ENCODE data around the gene FAT1. TPM values are rescaled to one million over a fixed set of nuclear protein-coding genes. Genes with fewer than 3 reads are reported as not detected.

FAT1 gene
- total RNA-seq, 4 donors from 2014 or later, result 51.3 to 114 (median 72.2) TPM

- no peak overlapping the region for H3K4me3 ChIP-seq (ENCODE audit: low read depth, poor library complexity, severe bottlenecking)
- no peak for DNase-seq (ENCODE audit: low spot score in 2 of 2)
- no peak for TF ChIP-seq POLR2A (IDR thresholded peaks at IDR 0.05)
- TF ChIP-seq, protein P1, sequence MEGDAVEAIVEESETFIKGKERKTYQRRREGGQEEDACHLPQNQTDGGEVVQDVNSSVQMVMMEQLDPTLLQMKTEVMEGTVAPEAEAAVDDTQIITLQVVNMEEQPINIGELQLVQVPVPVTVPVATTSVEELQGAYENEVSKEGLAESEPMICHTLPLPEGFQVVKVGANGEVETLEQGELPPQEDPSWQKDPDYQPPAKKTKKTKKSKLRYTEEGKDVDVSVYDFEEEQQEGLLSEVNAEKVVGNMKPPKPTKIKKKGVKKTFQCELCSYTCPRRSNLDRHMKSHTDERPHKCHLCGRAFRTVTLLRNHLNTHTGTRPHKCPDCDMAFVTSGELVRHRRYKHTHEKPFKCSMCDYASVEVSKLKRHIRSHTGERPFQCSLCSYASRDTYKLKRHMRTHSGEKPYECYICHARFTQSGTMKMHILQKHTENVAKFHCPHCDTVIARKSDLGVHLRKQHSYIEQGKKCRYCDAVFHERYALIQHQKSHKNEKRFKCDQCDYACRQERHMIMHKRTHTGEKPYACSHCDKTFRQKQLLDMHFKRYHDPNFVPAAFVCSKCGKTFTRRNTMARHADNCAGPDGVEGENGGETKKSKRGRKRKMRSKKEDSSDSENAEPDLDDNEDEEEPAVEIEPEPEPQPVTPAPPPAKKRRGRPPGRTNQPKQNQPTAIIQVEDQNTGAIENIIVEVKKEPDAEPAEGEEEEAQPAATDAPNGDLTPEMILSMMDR (IDR thresholded peaks at IDR 0.05), result no peak
- intact Hi-C loops (cut with DNase I; ENCODE audit: low total_unique reads), result no loop called here
- WGBS, 2 donors, result 74 to 82% methylated on average over 11 to 12 of the region's 12 CpGs
These were observed 35.3 kb downstream of the FAT1 start for GRCh38 chr4:186688150-186688943.

GRCh38 chr4:186687265-186687664 is 36.4 kb downstream of the FAT1 start:
- TF ChIP-seq, protein P1 (IDR thresholded peaks at IDR 0.05), result no peak
- TF ChIP-seq POLR2A (IDR thresholded peaks at IDR 0.05), result no peak
- intact Hi-C loops (cut with DNase I; ENCODE audit: low total_unique reads), result no loop called here
- H3K4me3 ChIP-seq (ENCODE audit: low read depth, poor library complexity, severe bottlenecking), result no peak overlapping the region
- 86 to 90% methylated on average over 3 of the region's 3 CpGs for WGBS, 2 donors
- DNase-seq (ENCODE audit: low spot score in 2 of 2), result no peak

GRCh38 chr4:186685767-186686183 is 37.9 kb downstream of the FAT1 start:
- TF ChIP-seq POLR2A (IDR thresholded peaks at IDR 0.05), result no peak
- TF ChIP-seq, protein P1 (IDR thresholded peaks at IDR 0.05), result no peak
- no peak overlapping the region for H3K4me3 ChIP-seq (ENCODE audit: low read depth, poor library complexity, severe bottlenecking)
- no peak for DNase-seq (ENCODE audit: low spot score in 2 of 2)
- 70 to 90% methylated on average over 2 of the region's 2 CpGs for WGBS, 2 donors
- intact Hi-C loops (cut with DNase I; ENCODE audit: low total_unique reads), result no loop called here

GRCh38 chr4:186684889-186685309 is 38.8 kb downstream of the FAT1 start:
- H3K4me3 ChIP-seq (ENCODE audit: low read depth, poor library complexity, severe bottlenecking), result no peak overlapping the region
- 81 to 84% methylated on average over 5 of the region's 5 CpGs for WGBS, 2 donors
- TF ChIP-seq, protein P1 (IDR thresholded peaks at IDR 0.05), result no peak
- TF ChIP-seq POLR2A (IDR thresholded peaks at IDR 0.05), result no peak
- intact Hi-C loops (cut with DNase I; ENCODE audit: low total_unique reads), result no loop called here
- no peak for DNase-seq (ENCODE audit: low spot score in 2 of 2)

DNA sequence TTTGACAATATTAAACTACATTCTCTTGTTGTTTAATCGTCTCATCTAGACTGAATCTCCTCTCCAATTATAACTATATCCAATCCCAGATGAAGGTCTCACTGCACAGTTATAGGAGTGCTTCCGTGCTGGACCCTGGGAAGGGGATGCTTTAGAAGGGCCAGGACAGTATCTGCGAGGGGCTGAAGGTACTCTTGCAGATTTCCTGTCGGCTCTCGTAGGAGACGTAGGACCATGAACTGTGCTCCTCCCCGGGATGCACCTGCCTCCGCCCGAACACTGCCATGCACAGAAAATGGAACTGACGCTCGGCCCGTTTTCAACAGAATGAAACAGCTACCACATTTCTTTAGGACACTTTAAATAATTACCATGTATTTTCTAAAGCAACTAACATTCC is 39.4 kb downstream of the FAT1 start:
- no peak for DNase-seq (ENCODE audit: low spot score in 2 of 2)
- TF ChIP-seq, protein P1 (IDR thresholded peaks at IDR 0.05), result no peak
- TF ChIP-seq POLR2A (IDR thresholded peaks at IDR 0.05), result no peak
- WGBS, 2 donors, result 84 to 86% methylated on average over 12 of the region's 12 CpGs
- intact Hi-C loops (cut with DNase I; ENCODE audit: low total_unique reads), result no loop called here
- no peak overlapping the region for H3K4me3 ChIP-seq (ENCODE audit: low read depth, poor library complexity, severe bottlenecking)

Measured in lower leg skin (tissue), 4 donors.